GM10248 (cell line): Measurements from ENCODE around the gene ARAP2.

Experiments used
- CTCF ChIA-PET: fragments of 300-600 bp; sonication (Branson Sonifier 250); formaldehyde crosslinking; extraction: SDS; loops from one replicate; lab custom pipeline; 2021; ENCODE audit warnings: antibody characterized with exemption; lab: Yijun Ruan, JAX
- POLR2A ChIA-PET: fragments of 350-650 bp; sonication (Branson Sonifier 250); formaldehyde crosslinking; extraction: SDS; loops from one replicate; lab custom pipeline; 2020; ENCODE audit warnings: antibody characterized with exemption; lab: Yijun Ruan, JAX
- DNase-seq: peaks from one replicate; pipeline ENCODE4 v3.0.0; 2012; ENCODE audit errors: extremely low spot score
- CTCF ChIP-seq: IDR thresholded peaks from 2 replicates; pipeline ENCODE4 v1.5.1; 2012; ENCODE audit warnings: mild to moderate bottlenecking, low read depth; ENCODE audit errors: extremely low read depth, missing control alignments, control extremely low read depth

The ARAP2 gene

GRCh38 chr4:36152735-36153134, 91.6 kb downstream of the ARAP2 start:
- TF ChIP-seq CTCF, result no peak
- POLR2A ChIA-PET, result no interaction called here
- CTCF ChIA-PET, result interaction anchor here (0.6 to 1.7 kb wide), 4 partner anchors 11 to 21 kb away, joined by 3 to 5 read pairs (median 4); no protein-coding TSS in a partner anchor
- no peak for DNase-seq

GRCh38 chr4:36142504-36142903, 101.8 kb downstream of the ARAP2 start:
- POLR2A ChIA-PET, result no interaction called here
- TF ChIP-seq CTCF, result no peak

GRCh38 chr4:36141186-36141585, 103.1 kb downstream of the ARAP2 start:
- no peak for TF ChIP-seq CTCF
- DNase-seq, result no peak
- ChIA-PET CTCF (interaction anchor here (1.0 to 1.1 kb wide), 2 partner anchors 10 to 12 kb away, joined by 3 to 4 read pairs; no protein-coding TSS in a partner anchor), POLR2A (no interaction called here)

More at GRCh38 chr4:36142504-36142903, 101.8 kb downstream of the ARAP2 start:
- CTCF ChIA-PET, result interaction anchor here (1.0 to 1.1 kb wide), 2 partner anchors 10 to 11 kb away, joined by 3 to 4 read pairs; no protein-coding TSS in a partner anchor
- no peak for DNase-seq

- CTCF ChIA-PET, result no interaction called here
- no peak for TF ChIP-seq CTCF
- DNase-seq, result no peak
- POLR2A ChIA-PET, result no interaction called here
These were observed 103.9 kb downstream of the ARAP2 start for GRCh38 chr4:36140421-36140820.

- ChIA-PET CTCF (interaction anchor here (1.0 to 1.3 kb wide), 2 partner anchors 10 to 15 kb away, joined by 4 to 5 read pairs; no protein-coding TSS in a partner anchor), POLR2A (no interaction called here)
- no peak for DNase-seq
- no peak for TF ChIP-seq CTCF
These were observed 106.1 kb downstream of the ARAP2 start for GRCh38 chr4:36138220-36138619.

- POLR2A ChIA-PET, result no interaction called here
- no peak for TF ChIP-seq CTCF
- CTCF ChIA-PET, result interaction anchor here (1.0 to 1.3 kb wide), 2 partner anchors 10 to 16 kb away, joined by 4 to 5 read pairs; no protein-coding TSS in a partner anchor
- no peak for DNase-seq
These were observed 107.0 kb downstream of the ARAP2 start for GRCh38 chr4:36137336-36137735.
